ENCODE data around the gene CTNNA1.
"Not testable (repeated sequence)": the region's sequence is repeated elsewhere in the genome, so short reads cannot be mapped to it uniquely, and the experiment has no call there.

Gene CTNNA1

DNA sequence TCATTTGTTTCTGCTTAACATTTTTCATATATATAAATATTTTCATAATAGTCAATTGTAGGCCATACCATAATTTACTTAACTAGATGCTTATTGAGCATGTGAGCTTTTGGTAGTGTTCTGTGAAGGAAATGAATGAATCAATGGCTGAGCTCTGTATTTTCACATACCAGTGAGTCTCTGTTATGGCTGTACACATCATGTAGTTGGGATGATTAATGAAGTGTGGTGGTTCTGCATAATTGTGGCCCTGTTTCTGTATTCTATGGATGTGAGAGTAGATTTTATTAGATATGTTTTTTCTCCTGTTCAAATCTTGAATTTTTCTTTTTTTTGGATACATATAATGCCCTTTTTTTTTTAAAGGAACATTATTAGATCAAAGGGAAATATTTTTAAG, 56.2 kb downstream of the CTNNA1 start:
- DNase-seq (ENCODE audit: low spot score) = no peak

DNA sequence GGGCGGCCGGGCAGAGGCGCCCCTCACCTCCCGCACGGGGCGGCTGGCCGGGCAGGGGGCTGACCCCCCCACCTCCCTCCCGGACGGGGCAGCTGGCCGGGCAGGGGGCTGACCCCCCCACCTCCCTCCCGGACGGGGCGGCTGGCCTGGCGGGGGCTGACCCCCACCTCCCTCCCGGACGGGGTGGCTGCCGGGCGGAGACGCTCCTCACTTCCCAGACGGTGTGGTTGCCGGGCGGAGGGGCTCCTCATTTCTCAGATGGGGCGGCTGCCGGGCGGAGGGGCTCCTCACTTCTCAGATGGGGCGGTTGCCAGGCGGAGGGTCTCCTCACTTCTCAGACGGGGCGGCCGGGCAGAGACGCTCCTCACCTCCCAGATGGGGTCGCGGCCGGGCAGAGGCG, 57.6 kb downstream of the CTNNA1 start:
- not testable (repeated sequence) for DNase-seq (ENCODE audit: low spot score)

- no peak for DNase-seq (ENCODE audit: low spot score)
Measured at GRCh38 chr5:138815529-138815928, 62.3 kb downstream of the CTNNA1 start.

DNA sequence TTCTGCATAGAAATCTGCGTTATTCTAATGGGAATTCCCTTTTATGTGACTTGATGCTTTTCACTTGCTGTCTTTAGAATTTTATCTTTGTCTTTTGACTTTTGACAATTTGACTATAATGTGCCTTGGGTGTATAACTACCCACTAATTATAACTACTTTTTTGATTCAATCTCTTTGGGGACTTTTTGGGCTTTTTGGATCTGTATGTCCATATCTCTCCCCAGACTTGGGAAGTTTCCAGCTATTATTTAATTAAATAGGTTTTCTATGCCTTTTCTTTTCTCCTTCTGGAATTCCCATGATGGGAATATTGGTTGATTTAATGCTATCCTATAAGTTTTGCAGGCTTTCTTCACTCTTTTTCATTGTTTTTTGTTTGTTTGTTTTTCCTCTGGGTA, 64.0 kb downstream of the CTNNA1 start:
- DNase-seq (ENCODE audit: low spot score) = no peak

GRCh38 chr5:138819081-138819480, 65.9 kb downstream of the CTNNA1 start:
- DNase-seq (ENCODE audit: low spot score) = no peak

- DNase-seq (ENCODE audit: low spot score) = no peak
Measured at GRCh38 chr5:138820695-138821094, 67.5 kb downstream of the CTNNA1 start.

DNA sequence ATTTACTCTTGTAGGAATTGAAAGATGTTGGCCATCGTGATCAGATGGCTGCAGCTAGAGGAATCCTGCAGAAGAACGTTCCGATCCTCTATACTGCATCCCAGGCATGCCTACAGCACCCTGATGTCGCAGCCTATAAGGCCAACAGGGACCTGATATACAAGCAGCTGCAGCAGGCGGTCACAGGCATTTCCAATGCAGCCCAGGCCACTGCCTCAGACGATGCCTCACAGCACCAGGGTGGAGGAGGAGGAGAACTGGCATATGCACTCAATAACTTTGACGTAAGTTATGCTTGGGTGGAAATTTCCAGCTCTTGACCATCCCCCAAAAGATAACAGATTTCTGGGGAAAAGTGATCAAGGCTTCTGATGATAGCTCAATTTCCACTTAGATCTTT, 71.3 kb downstream of the CTNNA1 start:
- DNase-seq (ENCODE audit: low spot score) = no peak

GRCh38 chr5:138824924-138825863, 72.0 kb downstream of the CTNNA1 start:
- DNase-seq (ENCODE audit: low spot score) = no peak

- no peak for DNase-seq (ENCODE audit: low spot score)
Measured at GRCh38 chr5:138828556-138828955, 75.3 kb downstream of the CTNNA1 start.

GRCh38 chr5:138829341-138829740, 76.1 kb downstream of the CTNNA1 start:
- DNase-seq (ENCODE audit: low spot score) = no peak

GRCh38 chr5:138831703-138832102, 78.5 kb downstream of the CTNNA1 start:
- DNase-seq (ENCODE audit: low spot score) = no peak

- no peak for DNase-seq (ENCODE audit: low spot score)
Measured at GRCh38 chr5:138832218-138832617, 79.0 kb downstream of the CTNNA1 start.

DNA sequence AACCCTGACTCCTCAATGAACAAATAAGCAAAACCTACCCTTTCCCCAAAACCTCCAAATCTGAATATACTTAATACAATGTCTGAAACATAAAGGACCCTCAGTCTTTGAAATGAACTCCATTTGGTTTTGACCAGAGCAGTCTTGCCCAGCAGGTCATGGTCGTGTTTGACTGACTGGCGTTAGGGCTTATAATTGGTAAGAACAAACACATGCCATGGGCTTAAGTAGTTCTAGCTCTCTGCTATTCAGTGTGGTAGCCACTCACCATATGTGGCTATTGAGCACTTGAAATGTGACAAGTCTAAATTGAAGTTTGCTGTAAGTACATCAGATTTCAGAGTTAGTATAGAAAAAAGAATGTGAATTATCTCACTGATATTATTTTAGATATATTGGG, 79.9 kb downstream of the CTNNA1 start:
- no peak for DNase-seq (ENCODE audit: low spot score)

DNA sequence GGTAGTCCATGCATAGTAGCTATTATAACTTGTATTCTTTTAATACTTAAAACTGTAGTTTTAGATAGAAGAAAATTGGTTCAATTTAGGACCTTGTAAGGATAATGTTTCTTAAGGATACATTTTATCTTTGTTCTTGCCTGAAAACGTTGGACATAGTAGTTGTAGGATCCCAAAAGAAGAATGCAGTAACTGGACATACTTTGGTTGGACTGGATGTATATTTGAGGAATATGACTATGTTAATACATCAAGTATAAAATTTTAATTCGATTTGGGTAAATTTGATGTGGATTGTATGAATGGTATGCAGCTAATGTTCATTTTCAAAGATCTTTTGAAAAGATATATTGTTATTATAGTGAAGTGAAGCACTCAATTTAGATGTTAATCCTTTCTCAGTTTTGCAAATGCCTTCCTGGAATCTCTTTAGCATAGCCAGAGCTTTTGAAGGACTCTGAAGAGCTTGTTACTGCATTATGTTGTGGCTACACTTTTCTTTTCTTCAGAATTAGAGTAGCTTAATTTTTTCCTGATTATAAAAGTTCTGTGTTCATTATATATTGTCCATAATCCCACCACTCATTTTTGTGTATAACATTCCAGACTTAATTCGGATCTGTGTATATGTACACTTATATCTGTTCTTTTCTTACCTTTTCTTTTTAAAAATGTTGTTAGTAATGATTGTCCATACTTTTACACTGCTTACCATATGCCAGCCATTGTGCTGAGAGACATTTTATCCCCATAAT, 80.7 kb downstream of the CTNNA1 start:
- DNase-seq (ENCODE audit: low spot score) = no peak

DNA sequence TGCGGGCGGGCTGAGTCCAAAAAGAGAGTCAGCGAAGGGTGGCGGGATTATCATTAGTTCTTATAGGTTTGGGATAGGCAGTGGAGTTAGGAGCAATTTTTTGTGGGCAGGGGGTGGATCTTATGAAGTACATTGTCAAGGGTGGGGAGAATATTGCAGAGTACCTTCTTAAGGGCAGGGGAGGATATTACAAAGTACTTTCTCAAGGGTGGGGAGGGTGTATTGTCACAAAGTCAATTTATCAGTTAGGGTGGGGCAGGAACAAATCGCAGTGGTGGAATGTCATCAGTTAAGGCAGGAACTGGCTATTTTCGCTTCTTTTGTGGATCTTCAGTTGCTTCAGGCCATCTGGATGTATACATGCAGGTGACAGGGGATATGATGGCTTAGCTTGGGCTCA, 81.6 kb downstream of the CTNNA1 start:
- not testable (repeated sequence) for DNase-seq (ENCODE audit: low spot score)

- no peak for DNase-seq (ENCODE audit: low spot score)
Measured at GRCh38 chr5:138837160-138837559, 83.9 kb downstream of the CTNNA1 start.

- DNase-seq (ENCODE audit: low spot score) = no peak
Measured at GRCh38 chr5:138840103-138840502, 86.9 kb downstream of the CTNNA1 start.

- DNase-seq (ENCODE audit: low spot score) = no peak
Measured at GRCh38 chr5:138841531-138841930, 88.3 kb downstream of the CTNNA1 start.

DNA sequence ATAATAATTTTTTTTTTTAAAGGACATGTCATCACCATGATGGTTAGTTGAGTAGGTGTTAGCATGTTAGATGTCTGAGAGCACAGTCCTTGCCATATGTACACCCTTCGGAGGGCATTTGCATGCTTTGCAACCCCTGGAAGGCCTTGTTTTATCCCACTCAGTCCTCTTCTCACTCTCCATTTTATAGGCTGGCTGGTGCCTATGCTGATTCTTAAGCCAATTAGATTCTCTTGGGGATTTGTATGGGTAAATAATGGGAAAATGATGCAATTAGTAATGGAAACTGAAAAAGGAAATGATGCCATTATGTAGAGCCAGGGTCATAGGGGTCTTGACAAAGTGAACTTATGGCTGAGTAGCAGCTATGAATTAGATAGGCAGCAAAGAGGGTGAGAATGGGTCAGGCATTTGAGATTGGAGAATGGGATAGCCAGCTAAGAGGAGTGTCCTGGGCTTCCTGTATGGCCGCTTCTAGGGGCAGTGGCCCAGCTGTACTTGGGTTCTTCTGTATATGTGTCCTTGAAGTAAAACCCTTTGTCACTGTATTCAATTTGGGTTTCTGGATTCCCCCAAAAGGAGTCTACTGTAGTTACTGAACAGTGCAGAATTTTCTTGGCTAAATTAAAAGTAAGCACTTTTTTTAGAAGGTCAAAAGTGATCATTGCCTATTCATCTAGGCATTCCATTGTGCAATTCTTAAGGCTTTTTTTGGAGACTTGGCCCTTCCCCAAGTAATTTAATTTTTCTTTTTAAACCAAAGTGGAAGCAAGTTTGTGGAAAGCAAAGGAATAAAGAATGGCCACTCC, 90.3 kb downstream of the CTNNA1 start:
- DNase-seq (ENCODE audit: low spot score) = no peak

DNA sequence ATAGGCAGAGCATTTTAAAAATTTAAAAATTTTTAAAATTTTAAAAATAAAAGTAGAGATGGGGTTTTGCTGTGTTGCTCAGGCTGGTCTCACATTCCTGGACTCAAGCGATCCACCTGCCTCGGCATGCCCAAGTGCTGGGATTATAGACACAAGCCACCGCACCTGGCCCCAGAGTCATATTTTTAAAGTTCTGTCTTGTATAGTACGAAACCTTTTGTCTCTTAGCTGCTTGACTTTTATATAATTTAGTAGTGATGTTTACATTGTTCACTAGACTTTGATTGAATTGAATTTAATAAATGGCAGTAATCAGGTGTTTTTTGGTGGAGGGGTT, 90.9 kb downstream of the CTNNA1 start:
- DNase-seq (ENCODE audit: low spot score) = no peak

DNA sequence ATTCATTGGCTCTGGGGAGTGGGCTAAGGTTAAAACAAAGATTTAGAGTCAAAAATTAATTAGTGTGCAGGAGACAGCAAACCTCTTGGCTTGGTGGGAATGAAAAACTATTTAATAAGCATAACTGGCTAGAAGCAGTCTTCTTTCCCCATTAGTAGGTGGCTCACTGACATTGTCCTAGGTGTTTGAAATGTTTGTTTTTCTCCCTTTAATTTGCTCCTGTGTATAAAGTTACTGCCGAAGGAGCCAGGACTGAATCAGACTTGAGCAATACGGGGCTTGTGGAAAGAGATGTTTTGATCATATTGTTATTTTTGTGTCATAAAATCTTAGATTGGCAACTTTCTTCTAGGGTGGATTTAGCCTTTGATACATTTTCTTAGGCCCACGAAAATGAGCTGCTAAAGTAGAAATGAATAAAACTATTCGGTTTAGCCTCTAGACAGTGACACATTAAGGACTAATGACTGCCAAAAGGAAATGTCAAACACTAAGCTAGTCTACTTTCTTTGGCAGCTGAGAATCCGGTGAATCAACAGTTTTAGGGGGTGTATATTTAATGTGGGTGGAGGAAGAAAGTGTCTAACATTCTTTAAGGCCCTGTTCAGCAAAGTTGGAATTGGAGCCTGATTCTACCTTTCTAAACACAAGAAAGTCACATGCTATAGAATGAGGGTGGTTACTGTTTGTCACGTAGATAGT, 91.7 kb downstream of the CTNNA1 start:
- DNase-seq (ENCODE audit: low spot score) = peak; percentile 40

GRCh38 chr5:138849439-138849838, 96.2 kb downstream of the CTNNA1 start:
- no peak for DNase-seq (ENCODE audit: low spot score)

Measured in pons (tissue), 1 donor.